Activated T-helper 17 cell treated with anti-CD3 and anti-CD28 coated beads, Interleukin-2, amount 50 U/mL, for 72 hours (primary cell): Measurements from ENCODE around the gene LZIC. TPM values are rescaled to one million over a fixed set of nuclear protein-coding genes. Genes with fewer than 3 reads are reported as not detected.

Experiments
- ATAC-seq: fragments of 150-1000 bp; cut with Tn5 transposase; replicated peaks from 2 replicates; pipeline ENCODE4 v1.10.0; 2021; ENCODE audit warnings: mild to moderate bottlenecking, moderate library complexity
- H3K27ac Mint-ChIP-seq: one replicate; pipeline ENCODE4 v1.8.0; 2022; ENCODE audit warnings: mixed read lengths
- H3K27me3 Mint-ChIP-seq: one replicate; pipeline ENCODE4 v1.8.0; 2022; ENCODE audit warnings: mixed read lengths
- H3K36me3 Mint-ChIP-seq: one replicate; pipeline ENCODE4 v1.8.0; 2022; ENCODE audit warnings: low read depth, mild to moderate bottlenecking, mixed read lengths
- H3K4me1 Mint-ChIP-seq: one replicate; pipeline ENCODE4 v1.8.0; 2022; ENCODE audit warnings: mixed read lengths
- H3K4me3 Mint-ChIP-seq: one replicate; pipeline ENCODE4 v1.8.0; 2022; ENCODE audit warnings: mild to moderate bottlenecking, mixed read lengths
- H3K9me3 Mint-ChIP-seq: one replicate; pipeline ENCODE4 v1.8.0; 2022; ENCODE audit warnings: mixed read lengths
- total RNA-seq, 2 donors: library from RNA; stranded (reverse); gene quantifications; one replicate each; pipeline ENCODE4 v1.2.3, GENCODE V29; 2022

Gene LZIC
- total RNA-seq, 2 donors from 2014 or later, result 17.4 to 28.4 TPM

DNA sequence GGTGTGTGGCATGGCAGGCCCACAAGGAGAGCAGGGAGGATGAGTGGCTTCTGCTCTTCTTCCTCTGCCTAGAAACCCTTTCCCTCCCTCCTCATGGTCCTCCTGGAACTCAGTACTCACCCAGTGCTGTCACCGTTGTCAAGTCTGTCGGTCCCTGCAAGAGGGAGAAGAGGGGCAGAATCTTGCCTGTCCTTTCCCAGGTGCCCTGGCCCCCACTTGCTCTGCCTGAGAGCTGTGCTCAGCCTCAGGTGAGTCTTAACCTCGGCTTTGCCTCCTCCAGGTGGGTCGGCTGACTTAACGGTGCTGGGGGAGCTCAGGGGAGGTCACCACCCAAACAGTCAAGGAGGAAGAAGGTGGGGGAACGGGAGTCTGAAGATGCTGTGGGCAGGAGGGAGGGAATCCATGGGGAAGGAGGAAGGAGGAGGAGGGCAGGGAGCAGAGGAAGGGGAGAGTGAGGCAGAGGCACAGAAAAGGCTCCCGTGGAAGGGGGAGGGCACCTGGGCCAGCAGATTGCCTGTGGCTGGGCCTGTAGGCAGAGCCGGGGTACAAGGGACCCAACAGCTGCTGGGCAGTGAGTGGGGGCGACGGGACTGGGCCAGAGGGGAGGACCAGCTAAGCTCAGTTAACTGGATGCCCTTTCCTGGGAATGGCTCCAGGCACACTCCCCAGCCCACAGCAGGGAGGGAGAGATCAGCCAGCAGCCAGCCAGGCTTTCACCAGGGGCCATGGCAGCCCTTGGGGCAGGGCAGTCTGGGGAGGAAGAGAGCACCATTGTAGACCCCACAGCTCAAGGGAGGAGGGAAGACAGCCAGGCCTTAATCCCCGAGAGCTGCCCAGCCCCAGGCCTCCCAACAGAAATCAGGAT is 59.4 kb downstream of the LZIC start:
- Mint-ChIP-seq H3K27me3 (no peaks in the 10 kb centered on the region), H3K36me3 (no peaks in the 10 kb centered on the region), H3K27ac (peak overlapping the region; percentile 56), H3K4me3 (no peak overlapping the region), H3K4me1 (peaks cover 11% of the 10 kb centered on the region), H3K9me3 (no peaks in the 10 kb centered on the region)
- no peak for ATAC-seq

DNA sequence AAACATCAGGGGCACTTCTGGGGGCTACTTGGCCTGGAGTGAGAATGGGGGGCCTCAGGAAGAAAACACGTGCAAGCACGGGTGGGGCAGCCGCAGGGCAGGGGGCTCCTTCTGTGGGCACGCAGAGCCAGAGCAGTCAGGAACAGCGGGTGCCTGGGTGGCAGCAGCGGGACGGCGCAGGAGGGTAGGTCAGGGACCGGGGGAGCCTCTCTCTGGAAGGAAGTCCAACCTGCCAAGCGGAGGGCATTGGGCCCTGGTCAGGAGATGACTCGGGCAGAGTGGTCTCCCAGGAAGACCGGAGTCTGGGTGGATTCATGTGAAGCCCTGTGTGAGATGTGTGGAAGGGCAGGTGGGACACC is 60.3 kb downstream of the LZIC start:
- Mint-ChIP-seq H3K4me1 (peaks cover 11% of the 10 kb centered on the region), H3K36me3 (no peaks in the 10 kb centered on the region), H3K9me3 (no peaks in the 10 kb centered on the region), H3K4me3 (no peak overlapping the region), H3K27ac (peak overlapping the region; percentile 16), H3K27me3 (no peaks in the 10 kb centered on the region)
- ATAC-seq, result no peak

DNA sequence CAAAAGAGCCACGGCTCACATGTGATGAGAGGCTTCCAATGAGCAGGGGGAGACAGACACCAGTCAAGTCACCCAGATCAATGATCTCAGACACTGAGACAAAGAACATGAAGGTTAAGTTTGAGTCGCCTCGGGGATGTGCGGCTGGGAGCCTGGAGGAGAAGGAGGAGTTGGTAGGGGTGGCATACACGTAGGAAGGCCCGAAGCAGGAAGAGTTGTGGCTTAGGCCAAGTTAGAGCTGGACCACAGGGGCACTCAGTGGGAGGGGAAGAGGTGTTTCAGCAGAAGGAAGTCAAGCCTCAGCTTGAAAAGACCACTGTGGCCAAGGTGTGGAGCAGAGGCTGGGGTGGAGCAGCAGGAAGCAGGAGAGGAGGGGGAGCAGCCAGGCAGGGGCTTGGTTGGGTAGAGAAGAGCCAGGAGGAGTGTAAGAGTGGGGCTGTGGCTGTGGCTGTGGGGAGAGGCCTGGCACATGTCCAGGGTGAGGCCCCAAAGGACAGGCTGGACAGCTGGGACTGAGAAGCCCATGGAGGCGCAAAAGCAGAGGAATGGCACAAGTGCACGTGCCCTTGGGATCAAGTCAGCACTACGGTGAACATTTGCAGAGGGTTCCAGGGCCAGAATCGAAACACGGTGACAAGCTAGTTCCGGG is 60.8 kb downstream of the LZIC start:
- Mint-ChIP-seq H3K27ac (peak overlapping the region; percentile 16), H3K4me3 (no peak overlapping the region)

DNA sequence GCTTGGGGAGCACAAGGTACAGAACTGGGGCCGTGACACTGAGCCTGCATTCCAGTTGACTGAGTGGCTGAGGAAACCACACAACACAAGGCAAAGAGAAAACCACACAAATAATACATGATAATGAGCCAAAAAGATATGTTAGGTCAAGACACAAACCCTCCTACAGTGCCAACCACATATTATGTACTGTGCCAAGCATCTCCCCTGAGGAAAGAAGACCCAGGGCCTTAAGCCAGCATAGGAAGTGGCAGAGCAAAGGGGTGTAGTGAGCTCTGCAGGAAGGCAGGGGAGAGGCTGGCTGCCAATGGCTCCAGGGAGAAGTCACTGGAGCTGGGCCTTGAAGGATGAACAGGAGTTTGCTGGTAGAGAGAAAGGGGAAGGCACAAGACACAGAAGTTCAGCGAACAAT is 61.3 kb downstream of the LZIC start:
- peaks cover 11% of the 10 kb centered on the region for H3K4me1 Mint-ChIP-seq
- H3K4me3 Mint-ChIP-seq, result no peak overlapping the region
- ATAC-seq, result no peak
- H3K27ac Mint-ChIP-seq, result peak overlapping the region; percentile 16
- H3K36me3 Mint-ChIP-seq, result no peaks in the 10 kb centered on the region
- no peaks in the 10 kb centered on the region for H3K27me3 Mint-ChIP-seq
- H3K9me3 Mint-ChIP-seq, result no peaks in the 10 kb centered on the region

More for the DNA sequence above, 60.8 kb downstream of the LZIC start:
- H3K9me3 Mint-ChIP-seq, result no peaks in the 10 kb centered on the region
- ATAC-seq, result peak; percentile 38
- no peaks in the 10 kb centered on the region for H3K27me3 Mint-ChIP-seq
- peaks cover 11% of the 10 kb centered on the region for H3K4me1 Mint-ChIP-seq
- no peaks in the 10 kb centered on the region for H3K36me3 Mint-ChIP-seq

Other genes with a start within 250 kb of the LZIC start
- 10 to 100 TPM; 41.7 to 55.5 TPM for gene CLSTN1, start 119.4 kb downstream of the LZIC start, total RNA-seq
- 1 to 10 TPM; 5.6 to 9.7 TPM for gene CTNNBIP1, start 33.1 kb downstream of the LZIC start, total RNA-seq
- 1 to 10 TPM; 5.5 to 8.4 TPM for gene NMNAT1, start 84 bp upstream of the LZIC start, total RNA-seq
- not detected for gene RBP7, start 53.8 kb upstream of the LZIC start, total RNA-seq
- gene UBE4B, start 89.6 kb upstream of the LZIC start, total RNA-seq, result 10 to 100 TPM; 44.2 to 47.4 TPM